Measurements from ENCODE around the gene MAPK13.
A peak's percentile ranks its signal among the peaks of the same experiment; 100 is the strongest.
"Not testable (repeated sequence)": the region's sequence is repeated elsewhere in the genome, so short reads cannot be mapped to it uniquely, and the experiment has no call there.

The MAPK13 gene

DNA sequence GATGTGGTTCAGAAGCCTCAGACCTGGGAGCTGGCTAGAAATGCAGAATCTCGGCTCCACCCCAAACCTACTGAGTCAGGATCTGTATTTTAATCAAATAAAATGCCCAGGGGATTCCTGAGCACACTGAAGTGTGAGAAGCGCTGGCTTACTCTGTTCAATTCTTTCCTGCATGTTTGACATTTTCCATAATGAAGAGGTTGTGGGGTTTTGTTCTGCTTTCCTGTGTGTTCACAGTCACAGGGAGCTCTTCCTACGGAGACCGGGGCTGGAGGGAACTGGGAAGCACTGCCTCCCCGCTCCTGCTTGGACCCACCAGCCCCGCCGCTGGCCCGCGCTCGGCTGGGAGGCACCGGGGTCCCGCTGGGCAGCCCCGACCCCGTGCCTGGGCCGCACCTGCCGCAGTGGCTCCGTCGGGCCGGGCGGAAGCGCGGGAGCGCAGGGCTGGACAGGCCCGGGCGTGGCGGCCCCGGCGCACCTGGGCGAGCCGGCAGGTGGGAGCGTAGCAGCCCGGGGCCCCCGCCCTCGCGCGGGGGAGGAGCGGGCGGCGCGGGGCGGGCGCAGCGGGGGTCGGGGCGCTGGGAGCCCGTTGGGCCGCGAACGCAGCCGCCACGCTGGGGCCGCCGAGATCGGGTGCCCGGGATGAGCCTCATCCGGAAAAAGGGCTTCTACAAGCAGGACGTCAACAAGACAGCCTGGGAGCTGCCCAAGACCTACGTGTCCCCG lies at the start of gene MAPK13:
Gene MAPK13 (plus strand): TSS at position 573 of the 726 bp plus-strand sequence. CDS start 70 bp downstream, at position 643.
- no peak for DNase-seq

DNA sequence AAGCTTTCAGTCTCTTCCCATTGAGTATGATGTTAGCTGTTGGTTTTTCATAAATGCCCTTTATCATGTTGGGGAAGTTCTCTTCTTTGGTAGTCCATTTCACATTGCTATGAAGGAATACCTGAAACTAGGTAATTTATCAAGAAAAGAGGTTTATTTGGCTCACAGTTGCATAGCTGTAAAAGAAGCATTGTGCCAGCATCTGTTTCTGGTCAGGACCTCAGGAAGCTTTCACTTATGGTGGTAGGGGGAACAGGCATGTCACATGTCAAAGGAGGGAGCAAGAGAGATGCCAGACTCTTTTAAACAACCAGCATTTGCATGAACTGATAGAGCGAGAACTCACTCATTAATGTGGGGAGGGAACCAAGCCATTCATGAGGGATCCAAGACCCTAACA lies 48.0 kb upstream of the MAPK13 start:
- no peak for DNase-seq

DNA sequence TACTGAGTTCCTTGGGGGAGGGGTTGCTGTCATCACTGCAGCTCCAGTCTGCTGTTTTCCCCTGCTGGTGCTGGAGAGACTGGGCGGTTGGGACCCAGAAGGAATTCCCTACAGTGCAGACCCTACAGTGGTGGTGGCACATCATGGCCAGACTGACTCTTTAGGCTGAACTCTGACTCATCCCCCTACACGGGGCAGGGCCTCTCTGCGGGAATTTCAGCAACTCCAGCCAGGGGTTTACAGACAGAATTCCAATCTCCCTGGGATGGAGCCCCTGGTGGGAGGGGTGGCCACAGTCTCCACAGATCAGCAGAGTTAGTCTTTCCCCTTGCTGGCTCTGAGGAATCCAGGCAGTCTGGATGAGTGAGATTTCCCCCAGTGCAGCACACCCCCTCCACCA lies 46.9 kb upstream of the MAPK13 start:
- no peak for DNase-seq

DNA sequence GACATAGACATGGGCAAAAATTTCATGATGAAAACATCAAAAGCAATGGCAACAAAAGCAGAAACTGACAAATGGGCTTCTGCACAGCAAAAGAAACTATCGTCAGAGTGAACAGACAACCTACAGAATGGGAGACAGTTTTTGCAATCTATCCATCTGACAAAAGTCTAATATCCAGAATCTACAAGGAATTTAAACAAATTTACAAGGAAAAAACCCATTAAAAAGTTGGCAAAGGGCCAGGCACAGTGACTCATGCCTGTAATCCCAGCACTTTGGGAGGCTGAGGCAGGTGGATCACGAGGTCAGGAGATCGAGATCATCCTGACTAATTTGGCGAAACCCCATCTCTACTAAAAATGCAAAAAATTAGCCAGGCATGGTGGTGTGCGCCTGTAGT lies 42.1 kb upstream of the MAPK13 start:
- not testable (repeated sequence) for DNase-seq

DNA sequence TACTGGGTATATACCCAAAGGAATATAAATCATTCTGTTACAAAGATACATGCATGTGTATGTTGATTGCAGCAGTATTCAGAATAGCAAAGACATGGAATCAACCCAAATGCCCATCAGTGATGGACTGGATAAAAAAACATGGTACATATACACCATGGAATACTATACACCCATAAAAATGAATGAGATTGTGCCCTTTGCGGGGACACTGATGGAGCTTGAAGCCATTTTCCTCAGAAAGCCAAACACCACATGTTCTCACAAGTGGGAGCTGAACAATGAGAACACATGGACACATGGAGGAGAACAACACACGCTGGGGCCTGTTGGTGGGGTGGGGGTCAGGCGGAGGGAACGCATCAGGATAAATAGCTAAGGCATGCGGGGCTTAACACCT lies 41.3 kb upstream of the MAPK13 start:
- DNase-seq: no peak

DNA sequence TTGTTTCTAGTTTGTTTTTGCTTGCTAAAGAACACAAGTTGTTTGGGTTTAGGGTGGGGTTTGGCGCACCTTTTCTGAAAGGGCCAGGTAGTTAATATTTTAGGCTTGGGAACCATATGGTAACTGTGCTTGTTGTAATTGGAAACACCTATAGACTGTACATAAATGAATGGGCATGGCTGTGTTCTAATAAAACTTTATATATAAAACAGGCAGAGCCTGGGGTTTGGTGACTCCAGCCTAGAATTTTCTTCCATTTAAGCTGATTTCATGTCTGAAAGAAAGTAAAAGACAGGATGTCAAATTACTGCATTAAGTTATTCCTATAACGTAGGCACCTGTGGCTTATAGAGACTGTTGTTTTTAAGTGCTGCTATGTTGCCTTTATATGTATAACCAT lies 36.1 kb upstream of the MAPK13 start:
- no peak for DNase-seq

DNA sequence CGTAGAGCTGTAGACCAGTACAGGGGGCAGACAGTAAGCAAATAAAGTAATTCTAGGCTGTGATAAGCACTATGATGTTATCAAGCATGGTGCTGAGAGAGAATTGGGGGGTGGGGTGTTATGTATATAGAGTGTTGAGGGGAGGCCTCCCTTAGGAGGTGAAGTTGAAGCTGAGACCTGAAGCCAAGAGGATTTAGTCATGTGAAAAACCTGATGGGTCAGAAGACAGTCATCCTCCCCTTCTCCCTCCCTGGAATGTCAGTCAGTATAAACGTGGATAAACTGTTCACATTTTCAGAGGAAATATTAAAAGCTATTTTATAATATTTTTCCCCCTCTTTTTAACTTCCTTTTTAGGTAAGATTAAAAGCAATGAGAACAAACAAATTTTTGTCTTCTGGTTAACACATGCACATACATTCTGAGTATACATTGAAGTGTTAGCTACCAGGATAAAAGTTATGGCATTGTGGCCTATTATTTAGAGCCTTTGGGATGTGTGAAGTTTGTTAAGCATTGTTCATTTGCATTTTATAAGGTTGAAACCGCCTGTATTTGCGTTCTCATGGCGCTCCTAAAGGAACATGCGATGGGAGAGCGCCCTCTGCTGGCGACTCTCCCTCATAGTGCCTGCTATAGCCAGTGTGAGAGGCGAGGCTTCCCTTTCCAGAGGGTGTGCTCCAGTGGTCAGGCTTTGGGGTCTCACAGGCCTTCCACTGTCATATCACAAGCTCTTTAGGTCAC lies 35.4 kb upstream of the MAPK13 start:
- DNase-seq: peak; percentile 14

DNA sequence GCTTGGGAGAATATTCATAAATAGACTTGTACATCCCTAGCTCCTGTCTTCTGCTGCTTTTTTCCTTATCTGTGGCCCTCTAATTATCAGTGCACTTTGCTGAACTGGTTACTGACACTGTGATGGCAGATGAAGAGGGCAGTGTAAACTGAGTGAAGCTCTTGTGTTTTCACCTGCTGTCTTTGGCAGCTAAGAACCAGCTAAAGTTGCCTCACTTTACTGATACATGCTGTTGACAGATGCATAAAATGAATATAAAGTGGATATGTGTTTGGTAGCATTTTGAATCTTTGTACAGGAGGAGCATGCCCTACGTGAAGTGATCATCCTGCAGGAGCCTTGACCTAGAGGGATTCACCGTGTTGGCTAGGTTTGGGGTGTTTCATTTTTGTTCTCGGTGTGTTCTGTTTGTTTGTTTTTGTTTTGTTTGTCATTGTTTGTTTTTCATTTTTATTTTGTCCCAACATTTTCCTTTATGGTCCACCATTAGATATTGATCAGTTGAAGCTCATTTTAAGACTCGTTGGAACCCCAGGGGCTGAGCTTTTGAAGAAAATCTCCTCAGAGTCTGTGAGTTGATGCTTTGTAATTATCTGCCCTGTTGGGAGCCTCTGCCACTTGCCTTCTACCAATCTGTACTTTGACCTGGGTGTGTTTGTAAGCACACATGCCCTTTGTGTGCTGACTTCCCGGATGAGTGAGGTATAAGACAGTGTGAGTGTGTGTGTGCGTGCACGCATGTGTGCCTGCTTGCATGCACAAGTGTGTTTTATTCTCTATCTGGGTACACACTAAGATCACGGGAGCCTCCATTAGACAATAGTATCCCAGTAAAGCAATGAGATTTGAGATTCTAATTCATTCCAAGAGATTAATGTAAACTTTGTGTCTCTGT lies 34.6 kb upstream of the MAPK13 start:
- DNase-seq: no peak

DNA sequence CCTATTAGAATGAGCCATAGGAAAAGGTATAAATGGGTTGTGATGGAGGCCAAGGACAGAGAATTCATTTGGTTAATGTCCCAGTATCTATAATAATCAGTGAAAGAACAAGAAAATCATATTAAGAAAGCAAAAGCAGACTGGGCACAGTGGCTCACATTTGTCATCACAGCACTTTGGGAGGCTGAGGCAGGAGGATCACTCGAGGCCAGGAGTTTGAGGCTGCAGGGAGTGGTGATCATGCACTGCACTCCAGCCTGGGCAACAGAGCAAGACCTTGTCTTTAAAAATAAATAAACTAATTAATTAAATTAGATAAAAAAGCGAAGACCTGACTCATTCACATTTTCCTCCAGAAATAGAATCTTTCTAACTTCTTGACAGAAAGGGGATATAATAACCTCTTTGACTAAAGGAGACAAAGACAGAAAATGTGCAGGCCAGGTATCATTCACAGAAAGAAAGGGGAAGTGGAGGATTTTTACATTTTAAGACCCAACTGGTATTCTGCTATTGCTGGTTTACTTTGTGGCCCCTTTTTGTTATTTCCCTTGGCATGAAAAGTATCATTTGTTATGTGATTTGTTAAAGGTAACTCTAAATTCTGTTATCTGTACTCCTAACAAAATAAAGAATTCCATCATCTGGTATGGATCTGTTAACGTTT lies 31.9 kb upstream of the MAPK13 start:
- no peak for DNase-seq

DNA sequence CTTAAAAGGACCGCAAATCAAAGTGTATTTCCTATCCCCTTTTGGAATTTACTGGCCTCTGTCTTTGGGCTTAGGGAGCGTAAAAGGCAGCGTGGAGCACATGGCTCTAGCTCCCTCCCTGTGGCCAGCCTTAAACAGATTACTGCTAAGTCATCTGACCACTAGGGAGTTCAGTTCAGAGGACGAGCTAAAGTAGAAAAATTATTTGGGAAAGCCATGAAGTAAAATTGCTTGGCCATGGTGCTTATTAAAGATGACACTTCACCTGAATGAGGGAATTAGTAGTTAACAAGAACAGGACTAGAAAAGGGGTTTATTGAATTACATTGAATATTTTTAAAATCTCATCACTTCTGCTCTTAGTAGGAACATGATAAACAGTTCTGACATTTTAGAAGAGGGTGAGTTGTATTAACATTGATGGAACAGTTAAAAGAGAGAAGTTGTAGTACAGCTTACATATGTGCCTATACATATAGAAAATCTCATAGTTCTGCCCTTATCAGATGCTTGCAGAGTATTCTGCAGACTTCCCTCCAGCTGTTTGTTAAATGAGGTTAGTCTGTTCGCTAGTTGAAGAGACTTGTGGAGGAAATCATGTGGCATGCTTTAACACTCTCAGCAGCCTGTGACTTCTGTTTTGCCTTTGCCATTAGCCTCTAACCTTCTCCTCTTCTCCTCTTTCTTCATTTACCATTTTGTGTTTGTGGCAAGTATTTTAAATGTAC lies 31.2 kb upstream of the MAPK13 start:
- DNase-seq: no peak

DNA sequence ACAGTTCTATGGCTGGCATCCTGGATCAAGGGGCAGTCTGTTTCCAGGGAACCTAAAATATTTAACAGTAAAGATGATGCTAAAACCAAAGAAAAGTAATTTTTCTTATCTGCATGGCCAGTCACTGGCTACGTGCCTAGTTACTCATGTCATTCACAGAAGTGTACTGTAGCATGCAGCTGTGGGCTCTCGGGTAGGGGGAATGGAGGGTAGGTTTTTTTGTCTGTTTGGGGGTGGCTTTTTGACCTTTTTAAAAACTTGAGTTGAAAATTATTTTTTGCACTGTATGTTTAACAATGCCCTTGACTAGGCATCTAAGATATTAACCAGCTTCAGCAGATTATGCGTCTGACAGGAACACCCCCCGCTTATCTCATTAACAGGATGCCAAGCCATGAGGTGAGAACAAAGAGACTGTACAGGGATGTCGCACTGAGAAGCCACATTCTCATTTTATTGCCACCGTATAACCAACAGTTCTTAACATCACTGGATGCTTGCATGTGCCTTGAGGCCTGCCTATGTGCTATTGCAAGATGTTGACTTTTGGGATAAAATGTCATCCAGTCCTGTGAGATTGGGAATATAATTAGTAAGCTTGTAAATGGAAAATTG lies 30.3 kb upstream of the MAPK13 start:
- DNase-seq: no peak

DNA sequence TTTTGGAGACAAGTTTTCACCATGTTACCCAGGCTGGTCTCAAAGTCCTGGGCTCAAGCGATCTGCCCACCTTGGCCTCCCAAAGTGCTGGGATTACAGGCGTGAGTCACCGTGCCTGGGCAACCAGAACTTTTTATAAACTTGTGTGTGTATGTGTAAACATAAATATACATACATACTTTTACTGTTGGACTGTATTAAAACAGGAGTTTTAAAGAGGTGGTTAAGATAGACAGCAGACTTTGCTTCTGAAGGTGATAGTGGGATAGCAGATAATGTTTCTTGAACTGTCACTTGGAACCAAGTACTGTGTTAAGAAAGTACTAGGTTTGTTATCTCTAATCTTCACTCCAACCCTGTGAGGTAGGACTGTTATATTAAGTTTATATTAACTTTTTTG lies 28.6 kb upstream of the MAPK13 start:
- no peak for DNase-seq

DNA sequence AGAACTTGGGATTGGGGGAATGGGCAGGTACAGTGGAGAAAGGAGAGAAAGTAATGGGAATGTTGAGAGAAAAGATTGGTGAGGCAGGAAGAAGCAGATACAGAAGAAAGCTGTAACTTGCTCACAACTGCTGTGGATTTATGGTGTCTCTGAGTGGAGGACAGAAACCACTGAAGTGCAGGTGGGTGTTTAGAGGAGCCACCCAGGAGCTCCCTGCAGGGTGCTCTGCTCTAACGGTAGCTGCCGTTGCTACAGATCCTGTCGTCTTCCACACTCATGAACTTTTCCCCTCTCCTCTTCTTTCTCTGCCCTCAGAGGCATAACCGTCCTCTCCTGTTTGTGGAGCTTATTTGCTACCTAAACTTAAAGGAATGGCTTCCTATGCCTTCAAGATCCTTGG lies 27.5 kb upstream of the MAPK13 start:
- no peak for DNase-seq

DNA sequence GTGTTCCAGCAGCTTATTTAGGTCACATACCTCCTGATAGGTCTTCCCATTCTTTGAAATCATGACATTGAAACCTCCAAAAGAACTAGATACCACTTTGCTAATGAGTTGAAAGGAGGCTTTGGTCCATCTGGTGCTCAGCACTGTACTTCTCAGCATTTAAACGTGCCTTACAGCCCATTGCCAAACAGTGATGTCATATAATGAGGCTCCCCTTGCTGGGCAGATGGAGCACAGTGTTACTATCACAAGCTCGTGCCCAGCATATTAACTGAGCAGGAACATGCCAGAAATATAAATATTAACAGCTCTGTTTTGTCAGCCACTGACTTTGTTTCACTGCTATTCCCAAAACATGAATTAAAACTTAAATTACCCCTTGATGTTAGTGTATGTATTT lies 25.5 kb upstream of the MAPK13 start:
- no peak for DNase-seq

DNA sequence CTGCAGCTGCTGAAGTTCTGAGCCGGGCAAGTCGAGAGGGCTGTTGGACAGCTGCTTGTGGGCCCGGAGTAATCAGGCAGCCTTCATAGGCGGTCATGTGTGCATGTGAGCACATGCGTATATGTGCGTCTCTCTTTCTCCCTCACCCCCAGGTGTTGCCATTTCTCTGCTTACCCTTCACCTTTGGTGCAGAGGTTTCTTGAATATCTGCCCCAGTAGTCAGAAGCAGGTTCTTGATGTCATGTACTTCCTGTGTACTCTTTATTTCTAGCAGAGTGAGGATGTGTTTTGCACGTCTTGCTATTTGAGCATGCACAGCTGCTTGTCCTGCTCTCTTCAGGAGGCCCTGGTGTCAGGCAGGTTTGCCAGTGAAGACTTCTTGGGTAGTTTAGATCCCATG lies 21.2 kb upstream of the MAPK13 start:
- DNase-seq: no peak

DNA sequence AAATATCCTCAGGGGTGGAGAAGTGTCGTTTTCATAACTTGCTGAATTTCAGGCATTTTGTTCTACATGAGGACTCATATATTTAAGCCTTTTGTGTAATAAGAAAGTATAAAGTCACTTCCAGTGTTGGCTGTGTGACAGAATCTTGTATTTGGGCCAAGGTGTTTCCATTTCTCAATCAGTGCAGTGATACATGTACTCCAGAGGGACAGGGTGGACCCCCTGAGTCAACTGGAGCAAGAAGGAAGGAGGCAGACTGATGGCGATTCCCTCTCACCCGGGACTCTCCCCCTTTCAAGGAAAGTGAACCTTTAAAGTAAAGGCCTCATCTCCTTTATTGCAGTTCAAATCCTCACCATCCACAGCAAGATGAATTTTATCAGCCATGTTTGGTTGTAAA lies 20.3 kb upstream of the MAPK13 start:
- no peak for DNase-seq

DNA sequence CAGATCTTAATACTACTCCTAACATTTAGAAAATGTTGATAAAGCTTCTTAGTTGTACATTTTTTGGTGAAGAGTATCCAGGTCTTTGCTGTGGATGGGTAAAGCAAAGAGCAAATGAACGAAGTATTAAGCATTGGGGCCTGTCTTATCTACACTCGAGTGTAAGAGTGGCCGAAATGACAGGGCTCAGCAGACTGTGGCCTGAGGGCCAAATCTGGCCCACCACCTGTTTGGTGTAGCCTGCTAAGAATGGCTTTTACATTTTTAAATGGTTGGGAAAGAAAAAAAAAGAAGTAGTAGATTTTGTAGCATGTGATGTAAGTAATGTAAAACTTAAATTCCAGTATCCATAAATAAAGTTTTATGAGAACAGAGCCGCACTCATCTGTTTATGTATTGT lies 19.4 kb upstream of the MAPK13 start:
- no peak for DNase-seq

DNA sequence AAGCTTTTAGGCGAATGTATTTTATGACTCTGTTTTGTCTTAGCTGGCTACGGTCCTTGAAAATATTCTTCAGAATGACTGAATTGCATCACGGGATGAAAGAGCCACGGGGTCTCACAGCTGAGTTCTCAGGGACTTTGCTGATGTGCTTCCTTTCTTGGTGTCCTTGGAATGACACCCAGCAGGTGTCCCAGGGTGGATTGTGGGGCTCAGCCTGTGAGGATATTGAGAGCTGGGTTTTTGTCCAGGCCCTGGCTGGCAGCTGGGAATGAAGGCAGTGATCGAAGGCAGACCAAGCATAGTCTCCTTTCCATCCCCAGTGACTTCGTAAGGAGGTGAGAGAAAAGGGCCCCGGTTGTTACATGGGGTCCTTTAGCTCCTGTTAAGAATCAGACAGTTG lies 18.8 kb upstream of the MAPK13 start:
- no peak for DNase-seq

DNA sequence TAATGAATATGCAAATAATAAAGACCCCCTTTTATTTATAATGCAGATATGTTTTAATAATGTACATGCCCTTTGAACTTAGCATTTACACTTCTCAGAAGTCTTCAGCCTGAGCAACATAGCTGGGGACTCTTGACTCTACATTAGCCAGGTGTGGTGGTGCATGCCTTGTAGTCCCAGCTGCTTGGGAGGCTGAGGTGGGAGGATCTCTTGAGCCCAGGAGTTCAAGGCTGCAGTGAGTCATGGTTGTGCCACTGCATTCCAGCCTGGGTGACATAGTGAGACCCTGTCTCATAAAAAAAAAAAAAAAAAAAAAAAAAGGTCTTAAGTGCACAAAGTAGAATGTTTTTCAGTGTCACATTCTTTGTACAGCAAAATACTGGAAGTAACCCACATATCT lies 17.3 kb upstream of the MAPK13 start:
- no peak for DNase-seq

DNA sequence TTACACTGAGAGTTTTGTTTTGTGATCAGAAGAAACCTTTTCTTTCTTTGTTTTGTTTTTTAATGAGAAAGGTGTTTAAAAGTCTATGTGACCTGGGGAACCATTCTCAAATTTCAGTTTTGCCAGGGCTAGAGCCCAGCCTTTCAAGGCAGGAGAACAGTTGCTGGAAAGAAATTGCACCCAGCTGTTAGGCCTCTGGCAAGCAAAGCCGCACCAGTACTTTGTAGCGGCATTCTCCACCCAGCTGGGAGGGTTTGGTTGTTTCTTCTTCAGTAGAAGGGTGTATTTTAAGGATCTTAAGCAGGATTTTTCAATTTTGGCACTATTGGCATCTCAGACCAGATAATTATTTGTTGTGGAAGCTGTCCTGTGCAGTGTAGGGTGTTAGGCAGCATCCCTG lies 16.6 kb upstream of the MAPK13 start:
- DNase-seq: no peak

DNA sequence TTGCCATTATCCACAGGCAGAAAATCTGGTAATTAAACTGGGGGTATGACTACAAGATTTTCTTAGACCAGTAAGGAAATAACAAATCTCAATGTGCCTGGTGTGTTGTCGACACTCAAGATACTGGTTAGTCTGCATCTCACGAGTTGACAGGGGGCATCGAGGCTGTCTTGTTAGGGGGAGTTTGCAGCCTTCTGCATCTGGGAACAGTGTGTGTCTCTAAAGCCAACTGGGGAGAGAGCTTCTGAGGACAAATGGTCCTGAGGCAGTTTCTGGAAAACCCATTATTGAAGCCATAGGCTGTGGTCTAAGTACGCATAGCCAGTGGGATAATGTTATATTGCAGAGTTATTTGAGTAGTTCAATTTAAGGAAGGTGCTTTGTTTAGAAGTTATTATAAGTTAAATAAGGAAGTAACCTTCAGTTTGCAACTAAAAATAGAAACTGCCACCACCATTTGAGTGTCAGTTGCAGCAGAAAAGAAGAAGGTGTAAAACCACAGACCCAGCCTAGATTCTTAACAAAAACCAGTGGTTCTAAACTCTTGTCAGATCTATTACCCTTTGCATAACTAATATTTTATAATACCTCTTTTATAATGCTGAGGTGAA lies 15.4 kb upstream of the MAPK13 start:
- DNase-seq: no peak

DNA sequence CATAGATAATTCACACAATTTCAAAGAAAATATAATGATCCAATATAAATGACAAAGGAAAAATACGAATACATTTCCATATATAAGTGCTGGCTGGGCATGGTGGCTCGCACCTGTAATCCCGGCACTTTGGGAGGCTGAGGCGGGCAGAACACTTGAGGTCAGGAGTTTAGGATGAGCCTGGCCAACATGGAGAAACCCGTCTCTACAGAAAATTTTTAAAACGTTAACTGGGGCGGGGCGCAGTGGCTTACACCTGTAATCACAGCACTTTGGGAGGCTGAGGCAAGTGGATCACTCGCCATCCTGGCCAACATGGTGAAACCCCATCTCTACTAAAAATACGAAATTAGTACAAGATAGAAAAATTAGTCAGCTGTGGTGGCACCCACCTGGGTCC lies 14.9 kb upstream of the MAPK13 start:
- DNase-seq: no peak

All from NCI-H2029 treated with DMSO at 0.1 percent for 48 hours (cell line).